Measurements from ENCODE around the gene CDH4.

The CDH4 gene

GRCh38 chr20:61900945-61901293 is 648.9 kb downstream of the CDH4 start (continued):
- no peak for TF ChIP-seq SP3 (tag by site-specific recombination; IDR thresholded peaks at IDR 0.05)
- no peak for TF ChIP-seq ZBTB8A (tag by site-specific recombination; IDR thresholded peaks at IDR 0.05)
- TF ChIP-seq ZSCAN18 (tag by site-specific recombination; IDR thresholded peaks at IDR 0.05) = no peak
- TF ChIP-seq ELK4 (IDR thresholded peaks at IDR 0.05; ENCODE audit: borderline replicate concordance, low read depth, low read length) = no peak
- no peak for TF ChIP-seq TSHZ1 (tag by site-specific recombination; IDR thresholded peaks at IDR 0.05; ENCODE audit: borderline replicate concordance)
- TF ChIP-seq KLF16 (tag by site-specific recombination; IDR thresholded peaks at IDR 0.05) = no peak

GRCh38 chr20:61901392-61902220 is 649.5 kb downstream of the CDH4 start:
- no peaks in the 10 kb centered on the region for H3K4me1 ChIP-seq (ENCODE audit: control insufficient read depth, insufficient read depth, low read length)
- H3K4me3 ChIP-seq (ENCODE audit: low read depth, low read length) = no peak overlapping the region
- POLR2A ChIA-PET = no interaction called here
- TF ChIP-seq ZNF837 (tag by site-specific recombination; IDR thresholded peaks at IDR 0.05) (no peak), ZNF157 (tag by site-specific recombination; IDR thresholded peaks at IDR 0.05) (no peak), IKZF3 (tag by site-specific recombination; IDR thresholded peaks at IDR 0.05) (no peak), ZBTB10 (tag by site-specific recombination; IDR thresholded peaks at IDR 0.05) (no peak), PRDM6 (tag by site-specific recombination; IDR thresholded peaks at IDR 0.05) (no peak), ZBTB49 (tag by site-specific recombination; IDR thresholded peaks at IDR 0.05; ENCODE audit: low read depth) (no peak), WT1 (tag by site-specific recombination; IDR thresholded peaks at IDR 0.05) (no peak), ZSCAN16 (tag by site-specific recombination; IDR thresholded peaks at IDR 0.05) (no peak), EGR2 (tag by site-specific recombination; IDR thresholded peaks at IDR 0.05; ENCODE audit: low read depth) (no peak), ZNF37A (tag by site-specific recombination; IDR thresholded peaks at IDR 0.05) (no peak), BCL11A (tag by site-specific recombination; IDR thresholded peaks at IDR 0.05; ENCODE audit: low read depth) (no peak), MEIS1 (CRISPR knock-in tag; IDR thresholded peaks at IDR 0.05; ENCODE audit: borderline replicate concordance) (no peak), ZBTB1 (tag by site-specific recombination; IDR thresholded peaks at IDR 0.05) (no peak), ZNF121 (tag by site-specific recombination; IDR thresholded peaks at IDR 0.05) (no peak)
- CTCF ChIA-PET = interaction anchor here (0.5 to 0.6 kb wide), 2 partner anchors 122 to 1045 kb away, joined by 3 read pairs; no protein-coding TSS in a partner anchor
- no peaks in the 10 kb centered on the region for H3K9me3 ChIP-seq (ENCODE audit: control insufficient read depth, insufficient read depth, low read depth, low read length)
- no peak overlapping the region for H3K27ac ChIP-seq (ENCODE audit: extremely low read depth, low read depth, low read length)
- H3K36me3 ChIP-seq (ENCODE audit: control insufficient read depth in 2 of 2, insufficient read depth in 1 of 2, low read length in 2 of 2) = no peaks in the 10 kb centered on the region
